ENCODE measurements around the gene LDLRAD4.

The LDLRAD4 gene

GRCh38 chr18:13555865-13556264 lies 337.3 kb downstream of the LDLRAD4 start:
- Histone ChIP-seq H3K27ac (ENCODE audit: low read depth in 2 of 2, low read length in 2 of 2) (no peak overlapping the region), H3K9me3 (ENCODE audit: control insufficient read depth in 2 of 2, low read length in 2 of 2) (no peaks in the 10 kb centered on the region), H3K36me3 (ENCODE audit: control insufficient read depth in 2 of 2, insufficient read depth in 2 of 2, low read length in 2 of 2) (no peaks in the 10 kb centered on the region), H3K9ac (ENCODE audit: low read depth in 1 of 2, low read length in 2 of 2) (no peak overlapping the region), H3K27me3 (ENCODE audit: control insufficient read depth in 2 of 2, insufficient read depth in 2 of 2, low read length in 2 of 2) (no peaks in the 10 kb centered on the region), H3K4me3 (ENCODE audit: low read length in 2 of 2) (no peak overlapping the region), H3K4me1 (ENCODE audit: control insufficient read depth in 2 of 2, insufficient read depth in 2 of 2, low read length in 2 of 2) (peaks cover 0 to 3% of the 10 kb centered on the region in 2 donors)

- H3K9ac ChIP-seq (ENCODE audit: low read depth in 1 of 2, low read length in 2 of 2): no peak overlapping the region
- no peaks in the 10 kb centered on the region for H3K27me3 ChIP-seq (ENCODE audit: control insufficient read depth in 2 of 2, insufficient read depth in 2 of 2, low read length in 2 of 2)
- H3K9me3 ChIP-seq (ENCODE audit: control insufficient read depth in 2 of 2, low read length in 2 of 2): no peaks in the 10 kb centered on the region
- H3K36me3 ChIP-seq (ENCODE audit: control insufficient read depth in 2 of 2, insufficient read depth in 2 of 2, low read length in 2 of 2): no peaks in the 10 kb centered on the region
- no peak overlapping the region for H3K4me3 ChIP-seq (ENCODE audit: low read length in 2 of 2)
- H3K27ac ChIP-seq (ENCODE audit: low read depth in 2 of 2, low read length in 2 of 2): no peak overlapping the region
- peaks cover 0 to 3% of the 10 kb centered on the region in 2 donors for H3K4me1 ChIP-seq (ENCODE audit: control insufficient read depth in 2 of 2, insufficient read depth in 2 of 2, low read length in 2 of 2)
Observed at GRCh38 chr18:13556502-13556901, 337.9 kb downstream of the LDLRAD4 start.

- H3K9ac ChIP-seq (ENCODE audit: low read depth in 1 of 2, low read length in 2 of 2): no peak overlapping the region
- no peaks in the 10 kb centered on the region for H3K36me3 ChIP-seq (ENCODE audit: control insufficient read depth in 2 of 2, insufficient read depth in 2 of 2, low read length in 2 of 2)
- no peak overlapping the region for H3K27ac ChIP-seq (ENCODE audit: low read depth in 2 of 2, low read length in 2 of 2)
- H3K4me3 ChIP-seq (ENCODE audit: low read length in 2 of 2): no peak overlapping the region
- H3K9me3 ChIP-seq (ENCODE audit: control insufficient read depth in 2 of 2, low read length in 2 of 2): no peaks in the 10 kb centered on the region
- peaks cover 0 to 3% of the 10 kb centered on the region in 2 donors for H3K4me1 ChIP-seq (ENCODE audit: control insufficient read depth in 2 of 2, insufficient read depth in 2 of 2, low read length in 2 of 2)
- no peaks in the 10 kb centered on the region for H3K27me3 ChIP-seq (ENCODE audit: control insufficient read depth in 2 of 2, insufficient read depth in 2 of 2, low read length in 2 of 2)
Observed at GRCh38 chr18:13558124-13558523, 339.6 kb downstream of the LDLRAD4 start.

GRCh38 chr18:13558790-13559189 lies 340.2 kb downstream of the LDLRAD4 start:
- peaks cover 0 to 3% of the 10 kb centered on the region in 2 donors for H3K4me1 ChIP-seq (ENCODE audit: control insufficient read depth in 2 of 2, insufficient read depth in 2 of 2, low read length in 2 of 2)
- no peak overlapping the region for H3K4me3 ChIP-seq (ENCODE audit: low read length in 2 of 2)
- H3K9me3 ChIP-seq (ENCODE audit: control insufficient read depth in 2 of 2, low read length in 2 of 2): no peaks in the 10 kb centered on the region
- H3K27ac ChIP-seq (ENCODE audit: low read depth in 2 of 2, low read length in 2 of 2): no peak overlapping the region
- H3K36me3 ChIP-seq (ENCODE audit: control insufficient read depth in 2 of 2, insufficient read depth in 2 of 2, low read length in 2 of 2): no peaks in the 10 kb centered on the region
- H3K27me3 ChIP-seq (ENCODE audit: control insufficient read depth in 2 of 2, insufficient read depth in 2 of 2, low read length in 2 of 2): no peaks in the 10 kb centered on the region
- no peak overlapping the region for H3K9ac ChIP-seq (ENCODE audit: low read depth in 1 of 2, low read length in 2 of 2)

- Histone ChIP-seq H3K9me3 (ENCODE audit: control insufficient read depth in 2 of 2, low read length in 2 of 2) (no peaks in the 10 kb centered on the region), H3K36me3 (ENCODE audit: control insufficient read depth in 2 of 2, insufficient read depth in 2 of 2, low read length in 2 of 2) (no peaks in the 10 kb centered on the region), H3K4me3 (ENCODE audit: low read length in 2 of 2) (no peak overlapping the region), H3K9ac (ENCODE audit: low read depth in 1 of 2, low read length in 2 of 2) (no peak overlapping the region), H3K27me3 (ENCODE audit: control insufficient read depth in 2 of 2, insufficient read depth in 2 of 2, low read length in 2 of 2) (no peaks in the 10 kb centered on the region), H3K4me1 (ENCODE audit: control insufficient read depth in 2 of 2, insufficient read depth in 2 of 2, low read length in 2 of 2) (peaks cover 0 to 10% of the 10 kb centered on the region in 2 donors), H3K27ac (ENCODE audit: low read depth in 2 of 2, low read length in 2 of 2) (no peak overlapping the region)
Observed at GRCh38 chr18:13559754-13560153, 341.2 kb downstream of the LDLRAD4 start.

- H3K27ac ChIP-seq (ENCODE audit: low read depth in 2 of 2, low read length in 2 of 2): no peak overlapping the region
- no peaks in the 10 kb centered on the region for H3K27me3 ChIP-seq (ENCODE audit: control insufficient read depth in 2 of 2, insufficient read depth in 2 of 2, low read length in 2 of 2)
- no peaks in the 10 kb centered on the region for H3K9me3 ChIP-seq (ENCODE audit: control insufficient read depth in 2 of 2, low read length in 2 of 2)
- H3K9ac ChIP-seq (ENCODE audit: low read depth in 1 of 2, low read length in 2 of 2): no peak overlapping the region
- H3K4me1 ChIP-seq (ENCODE audit: control insufficient read depth in 2 of 2, insufficient read depth in 2 of 2, low read length in 2 of 2): peaks cover 0 to 13% of the 10 kb centered on the region in 2 donors
- H3K36me3 ChIP-seq (ENCODE audit: control insufficient read depth in 2 of 2, insufficient read depth in 2 of 2, low read length in 2 of 2): no peaks in the 10 kb centered on the region
- no peak overlapping the region for H3K4me3 ChIP-seq (ENCODE audit: low read length in 2 of 2)
Observed at GRCh38 chr18:13560306-13560705, 341.7 kb downstream of the LDLRAD4 start.

GRCh38 chr18:13562494-13563029 lies 344.0 kb downstream of the LDLRAD4 start:
- peaks cover 4 to 19% of the 10 kb centered on the region in 2 donors for H3K4me1 ChIP-seq (ENCODE audit: control insufficient read depth in 2 of 2, insufficient read depth in 2 of 2, low read length in 2 of 2)
- no peak overlapping the region for H3K9ac ChIP-seq (ENCODE audit: low read depth in 1 of 2, low read length in 2 of 2)
- H3K27me3 ChIP-seq (ENCODE audit: control insufficient read depth in 2 of 2, insufficient read depth in 2 of 2, low read length in 2 of 2): no peaks in the 10 kb centered on the region
- H3K4me3 ChIP-seq (ENCODE audit: low read length in 2 of 2): no peak overlapping the region
- H3K9me3 ChIP-seq (ENCODE audit: control insufficient read depth in 2 of 2, low read length in 2 of 2): no peaks in the 10 kb centered on the region
- no peak overlapping the region for H3K27ac ChIP-seq (ENCODE audit: low read depth in 2 of 2, low read length in 2 of 2)
- H3K36me3 ChIP-seq (ENCODE audit: control insufficient read depth in 2 of 2, insufficient read depth in 2 of 2, low read length in 2 of 2): no peaks in the 10 kb centered on the region

- no peak overlapping the region for H3K27ac ChIP-seq (ENCODE audit: low read depth in 2 of 2, low read length in 2 of 2)
- no peak overlapping the region for H3K4me3 ChIP-seq (ENCODE audit: low read length in 2 of 2)
- no peaks in the 10 kb centered on the region for H3K27me3 ChIP-seq (ENCODE audit: control insufficient read depth in 2 of 2, insufficient read depth in 2 of 2, low read length in 2 of 2)
- no peak overlapping the region for H3K9ac ChIP-seq (ENCODE audit: low read depth in 1 of 2, low read length in 2 of 2)
- no peaks in the 10 kb centered on the region for H3K9me3 ChIP-seq (ENCODE audit: control insufficient read depth in 2 of 2, low read length in 2 of 2)
- H3K4me1 ChIP-seq (ENCODE audit: control insufficient read depth in 2 of 2, insufficient read depth in 2 of 2, low read length in 2 of 2): peaks cover 4 to 16% of the 10 kb centered on the region in 2 donors
- no peaks in the 10 kb centered on the region for H3K36me3 ChIP-seq (ENCODE audit: control insufficient read depth in 2 of 2, insufficient read depth in 2 of 2, low read length in 2 of 2)
Observed at GRCh38 chr18:13563390-13563805, 344.8 kb downstream of the LDLRAD4 start.

GRCh38 chr18:13564579-13564978 lies 346.0 kb downstream of the LDLRAD4 start:
- no peaks in the 10 kb centered on the region for H3K27me3 ChIP-seq (ENCODE audit: control insufficient read depth in 2 of 2, insufficient read depth in 2 of 2, low read length in 2 of 2)
- no peaks in the 10 kb centered on the region for H3K9me3 ChIP-seq (ENCODE audit: control insufficient read depth in 2 of 2, low read length in 2 of 2)
- no peaks in the 10 kb centered on the region for H3K36me3 ChIP-seq (ENCODE audit: control insufficient read depth in 2 of 2, insufficient read depth in 2 of 2, low read length in 2 of 2)
- H3K4me3 ChIP-seq (ENCODE audit: low read length in 2 of 2): no peak overlapping the region
- H3K9ac ChIP-seq (ENCODE audit: low read depth in 1 of 2, low read length in 2 of 2): no peak overlapping the region
- H3K27ac ChIP-seq (ENCODE audit: low read depth in 2 of 2, low read length in 2 of 2): no peak overlapping the region
- peaks cover 4 to 16% of the 10 kb centered on the region in 2 donors for H3K4me1 ChIP-seq (ENCODE audit: control insufficient read depth in 2 of 2, insufficient read depth in 2 of 2, low read length in 2 of 2)

GRCh38 chr18:13565228-13565627 lies 346.7 kb downstream of the LDLRAD4 start:
- Histone ChIP-seq H3K4me1 (ENCODE audit: control insufficient read depth in 2 of 2, insufficient read depth in 2 of 2, low read length in 2 of 2) (peaks cover 4 to 16% of the 10 kb centered on the region in 2 donors), H3K9ac (ENCODE audit: low read depth in 1 of 2, low read length in 2 of 2) (no peak overlapping the region), H3K9me3 (ENCODE audit: control insufficient read depth in 2 of 2, low read length in 2 of 2) (no peaks in the 10 kb centered on the region), H3K4me3 (ENCODE audit: low read length in 2 of 2) (no peak overlapping the region), H3K36me3 (ENCODE audit: control insufficient read depth in 2 of 2, insufficient read depth in 2 of 2, low read length in 2 of 2) (no peaks in the 10 kb centered on the region), H3K27ac (ENCODE audit: low read depth in 2 of 2, low read length in 2 of 2) (no peak overlapping the region), H3K27me3 (ENCODE audit: control insufficient read depth in 2 of 2, insufficient read depth in 2 of 2, low read length in 2 of 2) (no peaks in the 10 kb centered on the region)
